ENCODE results near the gene ITPK1. TPM values are rescaled to one million over a fixed set of nuclear protein-coding genes. Genes with fewer than 3 reads are reported as not detected.
A peak's percentile ranks its signal among the peaks of the same experiment; 100 is the strongest.

Gene ITPK1
- total RNA-seq, 2 experiments from 2014 or later: 78.5 to 83.5 TPM

DNA sequence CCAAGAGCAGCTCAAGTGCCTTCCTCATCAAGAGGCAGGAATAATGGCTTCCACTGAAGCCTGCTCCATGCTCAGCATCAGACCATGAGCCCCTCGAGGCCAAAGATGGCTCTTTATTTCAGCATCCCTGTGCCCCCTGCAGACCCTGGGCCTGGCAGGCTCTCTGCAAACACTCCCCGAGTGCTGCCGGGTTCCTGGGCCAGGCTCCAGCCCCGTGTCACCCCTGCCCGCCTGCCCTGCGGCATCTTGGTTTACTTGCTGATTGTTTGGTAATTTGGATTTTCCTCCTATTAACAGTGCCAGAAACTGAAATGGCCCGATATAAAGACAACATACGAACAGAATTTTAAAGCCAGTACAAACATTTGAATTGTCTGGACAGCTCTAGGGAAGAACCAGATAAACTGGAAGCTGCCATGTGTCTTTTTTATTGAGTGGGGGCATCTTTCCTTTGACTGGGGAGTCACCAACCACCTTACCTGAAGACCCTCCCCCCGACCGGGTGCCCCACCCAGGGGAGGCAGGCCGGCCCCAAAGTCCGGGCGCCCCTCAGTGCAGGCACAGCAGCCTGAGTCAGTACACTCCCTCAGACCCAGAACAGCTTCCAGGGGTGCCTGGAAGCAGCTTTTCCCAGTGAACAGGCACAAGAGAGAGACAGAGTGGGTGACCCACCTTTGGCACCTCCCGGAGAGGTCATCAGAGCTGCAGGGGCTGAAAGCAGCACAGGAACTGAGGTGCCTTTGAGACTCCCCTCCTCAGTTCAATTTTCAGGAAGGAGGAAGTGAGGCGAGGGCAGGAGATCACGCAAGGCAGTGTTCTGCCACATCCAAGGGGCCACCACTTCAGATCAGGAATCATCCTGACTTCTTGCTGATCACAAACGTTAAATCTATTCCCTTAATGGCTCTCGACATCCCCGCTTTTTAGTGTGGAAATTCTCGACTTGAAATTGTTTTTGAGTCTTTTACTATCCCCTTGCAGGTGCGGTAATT lies 30.6 kb downstream of the ITPK1 start:
- CTCF ChIA-PET: interaction anchor here (10.1 kb wide), 1 partner anchor 28 kb away, joined by 45 read pairs; no protein-coding TSS in a partner anchor
- Mint-ChIP-seq H3K36me3 (ENCODE audit: low read depth) (peaks cover 9% of the 10 kb centered on the region), H3K9me3 (peaks cover 2% of the 10 kb centered on the region), H3K4me3 (no peak overlapping the region), H3K27ac (peak overlapping the region; percentile 49), H3K4me1 (ENCODE audit: low read depth) (peaks cover 67% of the 10 kb centered on the region), H3K27me3 (no peaks in the 10 kb centered on the region)
- POLR2A ChIA-PET: no interaction called here
- TF ChIP-seq, protein P1, sequence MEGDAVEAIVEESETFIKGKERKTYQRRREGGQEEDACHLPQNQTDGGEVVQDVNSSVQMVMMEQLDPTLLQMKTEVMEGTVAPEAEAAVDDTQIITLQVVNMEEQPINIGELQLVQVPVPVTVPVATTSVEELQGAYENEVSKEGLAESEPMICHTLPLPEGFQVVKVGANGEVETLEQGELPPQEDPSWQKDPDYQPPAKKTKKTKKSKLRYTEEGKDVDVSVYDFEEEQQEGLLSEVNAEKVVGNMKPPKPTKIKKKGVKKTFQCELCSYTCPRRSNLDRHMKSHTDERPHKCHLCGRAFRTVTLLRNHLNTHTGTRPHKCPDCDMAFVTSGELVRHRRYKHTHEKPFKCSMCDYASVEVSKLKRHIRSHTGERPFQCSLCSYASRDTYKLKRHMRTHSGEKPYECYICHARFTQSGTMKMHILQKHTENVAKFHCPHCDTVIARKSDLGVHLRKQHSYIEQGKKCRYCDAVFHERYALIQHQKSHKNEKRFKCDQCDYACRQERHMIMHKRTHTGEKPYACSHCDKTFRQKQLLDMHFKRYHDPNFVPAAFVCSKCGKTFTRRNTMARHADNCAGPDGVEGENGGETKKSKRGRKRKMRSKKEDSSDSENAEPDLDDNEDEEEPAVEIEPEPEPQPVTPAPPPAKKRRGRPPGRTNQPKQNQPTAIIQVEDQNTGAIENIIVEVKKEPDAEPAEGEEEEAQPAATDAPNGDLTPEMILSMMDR (IDR thresholded peaks at IDR 0.05): no peak
- no peak for ATAC-seq
- DNase-seq: no peak
- intact Hi-C loops (cut with micrococcal nuclease): no loop called here

DNA sequence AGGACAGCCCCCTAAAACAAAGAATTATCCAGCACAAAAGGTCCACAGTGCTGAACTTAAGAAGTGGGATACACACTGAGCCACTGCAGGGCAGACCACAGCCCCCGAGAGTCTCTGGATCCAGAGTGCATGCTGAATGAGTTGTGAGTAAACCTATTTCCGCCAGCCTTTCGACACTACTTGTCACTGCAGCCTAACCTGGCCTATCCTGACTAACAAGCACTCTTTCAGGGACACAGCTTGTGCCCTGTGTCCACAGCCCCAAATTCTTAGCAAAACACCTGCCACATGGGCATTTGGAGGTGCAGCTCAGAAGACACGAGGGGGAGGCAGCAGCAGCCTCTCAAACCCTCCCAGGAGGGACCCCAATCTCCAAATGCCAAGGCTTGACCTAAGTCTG lies 31.3 kb downstream of the ITPK1 start:
- CTCF ChIA-PET: interaction anchor here (10.1 kb wide), 1 partner anchor 29 kb away, joined by 45 read pairs; no protein-coding TSS in a partner anchor
- no peak for DNase-seq
- H3K27ac Mint-ChIP-seq: peak overlapping the region; percentile 11
- peaks cover 2% of the 10 kb centered on the region for H3K9me3 Mint-ChIP-seq
- no peak overlapping the region for H3K4me3 Mint-ChIP-seq
- POLR2A ChIA-PET: no interaction called here
- TF ChIP-seq, protein P1 (IDR thresholded peaks at IDR 0.05): no peak
- no peaks in the 10 kb centered on the region for H3K27me3 Mint-ChIP-seq
- no peak for ATAC-seq
- intact Hi-C loops (cut with micrococcal nuclease): no loop called here
- peaks cover 9% of the 10 kb centered on the region for H3K36me3 Mint-ChIP-seq (ENCODE audit: low read depth)
- H3K4me1 Mint-ChIP-seq (ENCODE audit: low read depth): peaks cover 71% of the 10 kb centered on the region

DNA sequence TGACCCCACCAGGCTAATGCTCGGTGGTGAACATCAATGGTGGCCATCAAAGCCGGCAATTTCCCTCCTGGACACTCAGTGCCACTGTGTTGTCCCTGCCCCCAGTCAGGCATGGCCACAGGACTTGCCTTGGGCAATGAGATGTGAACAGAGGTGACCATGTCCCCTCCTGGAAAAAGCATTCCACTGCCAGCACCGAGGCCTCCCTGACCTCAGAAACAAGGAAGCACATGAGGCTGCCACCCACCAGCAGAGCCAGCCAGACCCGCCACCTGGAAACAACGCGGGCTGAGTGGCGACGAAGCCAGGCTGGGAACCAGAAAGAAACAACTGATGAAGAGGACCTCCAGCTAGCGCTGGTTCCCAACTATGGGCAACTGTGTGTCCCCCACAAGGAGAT lies 31.8 kb downstream of the ITPK1 start:
- Mint-ChIP-seq H3K9me3 (peaks cover 2% of the 10 kb centered on the region), H3K4me1 (ENCODE audit: low read depth) (peaks cover 73% of the 10 kb centered on the region), H3K36me3 (ENCODE audit: low read depth) (peaks cover 9% of the 10 kb centered on the region), H3K4me3 (no peak overlapping the region), H3K27ac (no peak overlapping the region), H3K27me3 (no peaks in the 10 kb centered on the region)
- POLR2A ChIA-PET: interaction anchor here (0.6 to 1.1 kb wide), 2 partner anchors 21 to 132 kb away, joined by 3 to 4 read pairs; no protein-coding TSS in a partner anchor
- CTCF ChIA-PET: interaction anchor here (10.1 kb wide), 1 partner anchor 30 kb away, joined by 45 read pairs; no protein-coding TSS in a partner anchor
- no peak for DNase-seq
- intact Hi-C loops (cut with micrococcal nuclease): no loop called here
- no peak for ATAC-seq
- TF ChIP-seq, protein P1 (IDR thresholded peaks at IDR 0.05): no peak

DNA sequence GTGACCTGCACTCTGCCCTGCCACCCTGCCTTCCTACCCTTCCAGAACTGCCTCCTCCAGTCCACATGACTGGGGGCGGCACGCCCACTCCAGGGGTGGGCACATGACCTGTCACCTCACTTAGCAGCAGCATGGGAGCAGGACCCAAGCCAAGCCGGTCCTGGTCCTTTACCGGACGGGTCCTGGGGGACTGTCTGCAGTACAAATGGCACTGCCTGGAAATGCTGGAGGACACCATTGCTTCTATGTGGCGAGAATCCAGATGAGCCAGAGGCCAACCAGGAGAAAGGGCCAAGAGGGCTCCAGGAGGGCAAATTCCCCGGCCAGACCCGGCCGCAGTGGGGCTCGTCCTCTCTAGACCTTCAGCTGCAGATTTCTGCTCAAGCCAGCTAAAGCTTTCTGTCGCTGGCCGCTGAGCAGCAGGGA lies 33.1 kb downstream of the ITPK1 start:
- CTCF ChIA-PET: interaction anchor here (10.1 kb wide), 1 partner anchor 31 kb away, joined by 45 read pairs; no protein-coding TSS in a partner anchor

More for the DNA sequence above, 33.1 kb downstream of the ITPK1 start:
- ATAC-seq: no peak
- Mint-ChIP-seq H3K9me3 (peaks cover 2% of the 10 kb centered on the region), H3K27me3 (no peaks in the 10 kb centered on the region), H3K36me3 (ENCODE audit: low read depth) (peaks cover 9% of the 10 kb centered on the region), H3K4me3 (no peak overlapping the region), H3K4me1 (ENCODE audit: low read depth) (peaks cover 76% of the 10 kb centered on the region), H3K27ac (peak overlapping the region; percentile 70)
- TF ChIP-seq, protein P1 (IDR thresholded peaks at IDR 0.05): no peak
- no peak for DNase-seq
- intact Hi-C loops (cut with micrococcal nuclease): no loop called here
- POLR2A ChIA-PET: no interaction called here
